Tibial nerve (tissue), 4 donors: ENCODE data around the gene SLC15A4. TPM values are rescaled to one million over a fixed set of nuclear protein-coding genes. Genes with fewer than 3 reads are reported as not detected.
"Not testable (repeated sequence)": the region's sequence is repeated elsewhere in the genome, so short reads cannot be mapped to it uniquely, and the experiment has no call there.

Experiments used
- DNase-seq, 2 donors: peaks; one replicate each; pipeline ENCODE4 v3.0.0-alpha.2; 2019; ENCODE audit warnings: low spot score in 2 of 2
- H3K27ac ChIP-seq, 4 donors: fragments of 200-600 bp; sonication (generic) in 3 of 4; one replicate each; pipeline ENCODE4 v1.5.1; 2017 to 2019; ENCODE audit warnings: mild to moderate bottlenecking in 1 of 4
- H3K27me3 ChIP-seq, 2 donors: fragments of 200-600 bp; sonication (generic) in 1 of 2; one replicate each; pipeline versions ENCODE4 v1.5.1 to v1.6.0; 2017 to 2019
- H3K36me3 ChIP-seq, 3 donors: fragments of 200-600 bp; sonication (generic); one replicate each; pipeline ENCODE4 v1.5.1; 2018 to 2019
- H3K4me1 ChIP-seq, 4 donors: fragments of 200-600 bp; sonication (generic) in 3 of 4; one replicate each; pipeline ENCODE4 v1.5.1; 2017 to 2019
- H3K4me3 ChIP-seq, 4 donors: fragments of 200-600 bp; sonication (generic) in 3 of 4; one replicate each; pipeline ENCODE4 v1.5.1; 2017 to 2019; ENCODE audit warnings: mild to moderate bottlenecking in 1 of 4, moderate library complexity in 1 of 4
- H3K9me3 ChIP-seq, 4 donors: fragments of 200-600 bp; sonication (generic) in 3 of 4; one replicate each; pipeline ENCODE4 v1.5.1; 2017 to 2019
- CTCF ChIP-seq, 5 experiments: fragments of 200-600 bp in 3 of 5; fragments of 450-650 bp in 2 of 5; sonication (generic) in 3 of 5; IDR thresholded peaks; one replicate each; pipeline ENCODE4 v1.5.1; 2016 to 2019; ENCODE audit warnings: antibody characterized with exemption in 5 of 5, mild to moderate bottlenecking in 3 of 5, moderate library complexity in 2 of 5
- EP300 ChIP-seq, 2 donors: sonication (generic); formaldehyde crosslinking; IDR thresholded peaks; one replicate each; pipeline ENCODE4 v1.6.1; 2017; ENCODE audit warnings: antibody characterized with exemption in 2 of 2, mild to moderate bottlenecking in 1 of 2
- POLR2A ChIP-seq, 2 donors: fragments of 450-650 bp; IDR thresholded peaks; one replicate each; pipeline ENCODE4 v1.6.1; 2017; ENCODE audit warnings: antibody characterized with exemption in 2 of 2, mild to moderate bottlenecking in 2 of 2, moderate library complexity in 2 of 2
- WGBS, 2 donors: methylation state at CpG; one replicate each; pipeline ENCODE4 v1.1.5; 2018; 5-methylcytosine and 5-hydroxymethylcytosine counted together
- total RNA-seq, 4 donors: library from RNA; depleted of rRNA; stranded (reverse); fragments of >200 nt; gene quantifications; one replicate each; pipeline ENCODE4 v1.1.0, GENCODE V29; 2016

Gene SLC15A4
- total RNA-seq, 4 donors from 2014 or later = 39.3 to 74.3 (median 53.6) TPM

- WGBS, 2 donors = 78 to 93% methylated on average over 9 of the region's 9 CpGs
- no peak overlapping the region for H3K27ac ChIP-seq
Observed at GRCh38 chr12:128806573-128806972, 17.2 kb downstream of the SLC15A4 start.

GRCh38 chr12:128805406-128805805 lies 18.4 kb downstream of the SLC15A4 start:
- H3K27me3 ChIP-seq, DNase-seq, H3K4me1 ChIP-seq, H3K4me3 ChIP-seq, H3K27ac ChIP-seq, H3K9me3 ChIP-seq: not testable (repeated sequence)
- H3K36me3 ChIP-seq = peaks cover 0 to 75% (median 9%) of the 10 kb centered on the region in 3 donors
- 99% methylated on average over 5 of the region's 5 CpGs for WGBS, 2 donors

More at GRCh38 chr12:128806573-128806972, 17.2 kb downstream of the SLC15A4 start:
- Histone ChIP-seq H3K36me3 (peaks cover 0 to 66% (median 9%) of the 10 kb centered on the region in 3 donors), H3K4me1 (peaks cover 0 to 20% (median 13%) of the 10 kb centered on the region in 4 donors), H3K4me3 (no peak overlapping the region), H3K9me3 (peaks cover 0 to 7% (median 0%) of the 10 kb centered on the region in 4 donors), H3K27me3 (no peaks in the 10 kb centered on the region)
- TF ChIP-seq EP300 (IDR thresholded peaks at IDR 0.05) (no peak), POLR2A (IDR thresholded peaks at IDR 0.05) (no peak), CTCF (IDR thresholded peaks at IDR 0.05) (no peak)
- DNase-seq = no peak

- 95 to 98% methylated on average over 8 of the region's 8 CpGs for WGBS, 2 donors
- peaks cover 0 to 81% (median 9%) of the 10 kb centered on the region in 3 donors for H3K36me3 ChIP-seq
- H3K4me1 ChIP-seq = peaks cover 0 to 2% (median 0%) of the 10 kb centered on the region in 4 donors
- no peaks in the 10 kb centered on the region for H3K27me3 ChIP-seq
- H3K9me3 ChIP-seq = peaks cover 0 to 7% (median 0%) of the 10 kb centered on the region in 4 donors
- TF ChIP-seq EP300 (IDR thresholded peaks at IDR 0.05) (no peak), CTCF (IDR thresholded peaks at IDR 0.05) (no peak), POLR2A (IDR thresholded peaks at IDR 0.05) (no peak)
- H3K4me3 ChIP-seq = no peak overlapping the region
- no peak overlapping the region for H3K27ac ChIP-seq
- no peak for DNase-seq
Observed at GRCh38 chr12:128804762-128805161, 19.0 kb downstream of the SLC15A4 start.

GRCh38 chr12:128803788-128804187 lies 20.0 kb downstream of the SLC15A4 start:
- Histone ChIP-seq H3K4me3 (no peak overlapping the region), H3K9me3 (peaks cover 0 to 7% (median 0%) of the 10 kb centered on the region in 4 donors), H3K4me1 (no peaks in the 10 kb centered on the region), H3K27me3 (no peaks in the 10 kb centered on the region), H3K27ac (no peak overlapping the region), H3K36me3 (peaks cover 0 to 86% (median 14%) of the 10 kb centered on the region in 3 donors)
- WGBS, 2 donors = 96 to 98% methylated on average over 9 of the region's 9 CpGs
- TF ChIP-seq POLR2A (IDR thresholded peaks at IDR 0.05) (no peak), EP300 (IDR thresholded peaks at IDR 0.05) (no peak), CTCF (IDR thresholded peaks at IDR 0.05) (no peak)
- no peak for DNase-seq

GRCh38 chr12:128802756-128803155 lies 21.0 kb downstream of the SLC15A4 start:
- H3K27me3 ChIP-seq = no peaks in the 10 kb centered on the region
- H3K4me1 ChIP-seq = no peaks in the 10 kb centered on the region
- 94 to 98% methylated on average over 12 to 13 of the region's 13 CpGs for WGBS, 2 donors
- H3K9me3 ChIP-seq = peaks cover 0 to 7% (median 0%) of the 10 kb centered on the region in 4 donors
- DNase-seq = no peak
- no peak overlapping the region for H3K27ac ChIP-seq
- no peak overlapping the region for H3K4me3 ChIP-seq
- peaks cover 0 to 86% (median 14%) of the 10 kb centered on the region in 3 donors for H3K36me3 ChIP-seq
- TF ChIP-seq POLR2A (IDR thresholded peaks at IDR 0.05) (no peak), EP300 (IDR thresholded peaks at IDR 0.05) (no peak), CTCF (IDR thresholded peaks at IDR 0.05) (no peak)
